Bone marrow (tissue), 2 donors: Measurements from ENCODE around the gene AFF3.
"Not testable (repeated sequence)": the region's sequence is repeated elsewhere in the genome, so short reads cannot be mapped to it uniquely, and the experiment has no call there.

Experiments
- DNase-seq, 2 donors: peaks; one replicate each; lab custom pipeline; 2025; lab: John Stamatoyannopoulos, UW

AFF3 gene

GRCh38 chr2:99961196-99961913, 181.0 kb downstream of the AFF3 start:
- DNase-seq = no peak

GRCh38 chr2:99960790-99961189, 181.6 kb downstream of the AFF3 start:
- no peak for DNase-seq

GRCh38 chr2:99960291-99960690, 182.1 kb downstream of the AFF3 start:
- DNase-seq = no peak

GRCh38 chr2:99959261-99960014, 183.0 kb downstream of the AFF3 start:
- DNase-seq = no peak

- no peak for DNase-seq
Observed at GRCh38 chr2:99957332-99958133, 184.9 kb downstream of the AFF3 start.

- DNase-seq = no peak
Observed at GRCh38 chr2:99956232-99957030, 186.0 kb downstream of the AFF3 start.

- no peak for DNase-seq
Observed at GRCh38 chr2:99953750-99954149, 188.6 kb downstream of the AFF3 start.

GRCh38 chr2:99949963-99950362, 192.4 kb downstream of the AFF3 start:
- no peak for DNase-seq

GRCh38 chr2:99949530-99949929, 192.9 kb downstream of the AFF3 start:
- no peak for DNase-seq

GRCh38 chr2:99948010-99948409, 194.4 kb downstream of the AFF3 start:
- DNase-seq = no peak

GRCh38 chr2:99947366-99947765, 195.0 kb downstream of the AFF3 start:
- DNase-seq = not testable (repeated sequence)

- no peak for DNase-seq
Observed at GRCh38 chr2:99944019-99944418, 198.4 kb downstream of the AFF3 start.

- no peak for DNase-seq
Observed at GRCh38 chr2:99942561-99943347, 199.6 kb downstream of the AFF3 start.

- DNase-seq = no peak
Observed at GRCh38 chr2:99940963-99941362, 201.4 kb downstream of the AFF3 start.

GRCh38 chr2:99939135-99939534, 203.3 kb downstream of the AFF3 start:
- no peak for DNase-seq

- no peak for DNase-seq
Observed at GRCh38 chr2:99938250-99938649, 204.1 kb downstream of the AFF3 start.

- no peak for DNase-seq
Observed at GRCh38 chr2:99936065-99936464, 206.3 kb downstream of the AFF3 start.

GRCh38 chr2:99935662-99936061, 206.7 kb downstream of the AFF3 start:
- no peak for DNase-seq

- DNase-seq = no peak
Observed at GRCh38 chr2:99933894-99934650, 208.3 kb downstream of the AFF3 start.

GRCh38 chr2:99933491-99933890, 208.9 kb downstream of the AFF3 start:
- DNase-seq = not testable (repeated sequence)
